GM20431 (cell line): Measurements from ENCODE around the gene ITGB1BP1.

Source experiments
- in situ Hi-C: fragments of 300-500 bp; cut with MseI, MboI; formaldehyde crosslinking; loops from one replicate; pipeline ENCODE4 v1.15.0; 2020; ENCODE audit warnings: low sequenced_read_pairs; ENCODE audit not compliant: unreplicated experiment

Gene ITGB1BP1, protein sequence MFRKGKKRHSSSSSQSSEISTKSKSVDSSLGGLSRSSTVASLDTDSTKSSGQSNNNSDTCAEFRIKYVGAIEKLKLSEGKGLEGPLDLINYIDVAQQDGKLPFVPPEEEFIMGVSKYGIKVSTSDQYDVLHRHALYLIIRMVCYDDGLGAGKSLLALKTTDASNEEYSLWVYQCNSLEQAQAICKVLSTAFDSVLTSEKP

DNA sequence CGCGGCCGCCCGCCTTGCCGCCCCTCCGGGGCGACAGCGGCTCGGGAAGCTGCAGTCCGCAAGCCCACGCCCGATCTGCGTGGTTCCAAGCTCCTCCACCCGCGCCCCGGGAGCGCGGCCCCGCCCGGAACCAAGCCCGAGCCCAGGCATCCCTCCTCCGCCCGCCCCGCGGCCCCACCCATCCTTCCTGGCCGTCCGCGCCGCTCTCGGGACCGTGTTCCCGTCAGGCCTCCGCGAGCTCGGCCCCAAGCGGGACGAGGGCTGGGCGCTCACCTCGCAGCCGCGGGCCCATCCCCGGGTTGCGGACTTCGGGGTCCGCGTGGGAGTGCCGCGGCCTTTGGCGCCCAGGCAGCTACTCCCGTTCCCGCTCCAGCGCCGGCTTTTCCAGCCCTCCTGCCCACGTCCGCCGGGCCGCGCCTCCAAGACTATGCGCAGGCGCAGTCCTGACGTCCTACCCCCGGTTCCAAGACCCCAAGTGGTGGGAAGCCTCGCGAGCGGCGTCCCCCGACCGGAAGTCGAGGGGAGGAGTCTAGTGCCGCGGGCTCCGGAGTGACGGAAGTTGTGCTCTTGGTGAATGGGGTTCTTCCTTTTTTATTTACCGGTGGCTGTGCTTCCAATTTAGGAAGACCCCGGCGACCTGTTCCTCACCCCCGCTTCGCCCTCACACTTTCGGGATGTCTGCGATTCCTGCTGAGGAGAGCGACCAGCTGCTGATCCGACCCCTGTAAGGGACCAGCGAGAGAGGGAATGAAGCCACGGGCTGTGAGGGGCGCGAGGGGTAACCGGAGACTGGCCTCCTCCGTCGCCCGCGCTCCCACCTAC is at the start of gene ITGB1BP1, which contains the start of gene CPSF3:
ITGB1BP1 (minus strand) TSS at position 429 of the 822 bp plus-strand sequence. CDS start 4,831 bp downstream, outside the sequence.
CPSF3 (plus strand) TSS at position 555 of the 822 bp plus-strand sequence; CDS start at position 675, 120 bp downstream.
- in situ Hi-C loops: no loop called here

DNA sequence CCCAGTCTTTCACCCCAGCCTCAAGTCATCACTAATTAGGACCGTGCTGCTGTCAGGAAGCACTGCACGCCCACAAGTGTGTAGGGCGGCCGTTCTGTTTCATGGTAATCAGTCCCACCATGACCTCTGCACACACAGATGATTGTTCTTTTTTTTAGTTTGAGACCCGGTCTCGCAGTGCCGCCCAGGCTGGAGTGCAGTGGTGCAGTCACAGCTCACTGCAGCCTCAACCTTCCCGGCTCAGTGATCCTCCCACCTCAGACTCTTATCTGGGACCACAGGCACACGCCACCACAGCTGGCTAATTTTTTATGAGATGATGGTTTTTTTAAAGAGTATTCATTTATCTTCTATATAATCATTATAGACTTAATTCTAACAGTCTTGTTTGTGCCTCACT is 49.2 kb upstream of the ITGB1BP1 start:
- in situ Hi-C loops: no loop called here

DNA sequence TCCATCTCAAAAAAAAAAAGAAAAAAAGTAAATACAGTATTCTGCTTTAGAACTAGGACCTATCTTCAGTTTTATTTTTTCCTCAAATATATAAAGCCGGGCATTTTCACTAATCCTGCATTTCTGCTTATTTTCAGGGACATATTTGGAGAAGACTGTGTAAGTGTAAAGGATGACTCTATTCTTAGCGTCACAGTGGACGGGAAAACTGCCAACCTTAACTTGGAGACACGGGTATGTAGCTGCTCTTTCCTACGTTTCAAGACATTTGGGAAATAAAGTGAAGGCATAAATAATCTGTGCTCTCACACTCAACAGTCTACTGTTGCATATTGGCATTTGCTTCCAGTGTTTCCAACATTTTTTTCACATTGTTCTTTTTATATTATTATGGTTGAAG is 47.9 kb upstream of the ITGB1BP1 start:
- in situ Hi-C loops: no loop called here

DNA sequence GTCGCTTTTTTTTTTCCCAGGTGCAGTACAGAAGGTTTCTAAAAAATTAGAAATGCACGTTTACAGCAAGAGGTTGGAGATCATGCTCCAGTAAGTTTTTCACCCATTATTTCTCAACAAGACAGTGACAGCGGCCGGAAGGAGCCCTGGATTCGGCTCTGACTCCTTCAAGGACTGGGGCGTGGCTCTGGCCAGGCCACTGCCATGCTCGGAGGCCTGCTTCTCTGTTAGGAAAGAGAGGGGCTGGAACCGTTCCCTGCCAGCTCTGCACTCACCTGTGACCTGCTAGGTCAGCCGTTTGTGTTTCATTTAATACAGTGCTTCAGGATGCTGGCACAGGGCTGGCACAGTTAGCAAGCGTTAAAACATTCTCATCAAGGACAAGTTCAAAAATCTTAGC is 44.4 kb upstream of the ITGB1BP1 start:
- in situ Hi-C loops: no loop called here

DNA sequence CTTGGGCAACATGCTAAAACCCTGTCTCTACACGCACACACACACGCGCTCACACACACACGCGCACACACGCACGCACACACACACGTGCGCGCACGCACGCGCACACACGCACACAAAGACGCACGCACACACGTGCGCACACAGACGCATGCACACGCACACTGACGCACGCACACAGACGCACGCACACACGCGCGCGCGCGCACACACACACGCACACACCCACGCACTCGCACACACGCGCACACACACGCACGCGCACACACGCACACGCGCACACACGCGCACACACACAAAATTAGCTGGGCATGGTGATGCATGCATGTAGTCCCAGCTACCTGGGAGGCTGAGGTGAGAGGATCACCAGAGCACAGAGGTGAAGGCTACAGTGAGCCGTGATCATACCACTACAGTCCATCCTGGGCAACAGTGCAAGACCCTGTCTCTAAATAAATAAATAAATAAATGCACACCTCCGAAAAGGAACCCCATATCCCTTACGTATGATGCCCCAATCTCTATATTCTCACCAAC is 42.9 kb upstream of the ITGB1BP1 start:
- in situ Hi-C loops: no loop called here

DNA sequence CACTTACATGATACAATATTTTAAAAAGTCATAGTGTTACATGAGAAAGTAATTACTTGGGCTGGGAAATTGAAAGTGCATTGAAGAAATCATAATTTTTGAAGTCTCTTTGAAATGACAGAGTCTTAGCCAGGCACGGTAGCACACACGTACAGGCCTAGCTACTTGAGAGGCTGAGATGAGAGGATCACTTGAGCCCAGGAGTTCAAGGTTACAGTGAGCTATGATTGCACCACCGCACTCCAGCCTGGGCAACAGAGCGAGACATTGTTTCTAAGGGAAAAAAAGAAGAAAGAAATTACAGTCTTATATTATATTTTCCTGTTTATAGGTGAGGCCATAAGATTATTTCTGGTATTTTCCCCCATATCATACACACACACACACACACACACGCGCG is 41.8 kb upstream of the ITGB1BP1 start:
- in situ Hi-C loops: no loop called here

DNA sequence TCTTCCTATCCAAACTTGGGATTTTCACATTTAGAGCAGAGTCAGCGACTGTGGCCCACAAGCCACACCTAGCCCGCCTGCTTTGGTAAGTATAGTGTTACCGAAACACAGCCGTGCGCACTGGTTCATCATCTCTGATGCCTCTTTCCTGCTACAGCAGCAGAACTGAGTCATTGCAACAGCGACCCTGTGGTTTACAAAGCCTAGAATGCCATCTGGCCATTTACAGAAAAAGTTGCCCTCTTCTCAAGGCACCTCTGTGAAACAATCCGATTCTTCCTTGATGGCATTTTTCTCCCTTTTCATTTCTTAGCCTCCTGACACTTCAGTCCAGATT is 40.3 kb upstream of the ITGB1BP1 start:
- in situ Hi-C loops: no loop called here

DNA sequence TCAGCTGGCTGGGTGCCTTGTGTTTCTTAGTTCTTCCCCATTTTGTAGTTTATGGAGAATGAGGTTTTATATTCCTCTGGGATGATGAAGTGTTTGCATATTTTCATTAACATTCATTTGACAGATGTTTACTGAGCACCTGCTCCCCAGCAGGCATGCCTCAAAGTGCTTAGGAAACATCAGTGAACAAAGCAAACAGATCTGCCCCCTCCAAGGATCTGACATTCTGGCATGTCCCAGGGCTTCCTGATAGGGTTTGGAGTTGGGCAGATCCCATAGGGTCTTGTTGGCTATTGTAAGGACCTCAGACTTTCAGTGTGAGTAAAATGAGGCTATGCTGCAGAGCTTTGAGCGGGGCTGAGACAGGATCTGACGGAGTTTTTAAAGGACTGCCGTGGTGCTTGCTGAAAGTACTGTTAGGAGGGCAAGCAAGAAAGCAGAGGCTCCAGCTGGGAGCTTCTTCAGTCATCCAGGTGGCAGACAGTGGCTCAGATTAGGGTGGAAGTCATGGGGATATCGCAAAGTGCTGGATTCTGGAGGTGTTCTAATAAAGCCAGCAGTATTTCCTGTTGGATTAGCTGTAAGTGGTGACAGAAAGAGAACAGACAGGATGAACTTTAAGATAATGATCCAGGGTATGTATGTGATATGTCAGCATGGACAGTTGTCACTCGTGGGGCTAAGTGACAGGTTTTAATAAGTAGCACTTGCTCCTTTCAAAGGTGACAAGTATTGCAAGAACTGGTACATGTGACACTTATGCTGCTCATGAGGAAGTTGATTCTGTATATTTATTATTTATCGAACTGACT is 39.8 kb upstream of the ITGB1BP1 start:
- in situ Hi-C loops: no loop called here

DNA sequence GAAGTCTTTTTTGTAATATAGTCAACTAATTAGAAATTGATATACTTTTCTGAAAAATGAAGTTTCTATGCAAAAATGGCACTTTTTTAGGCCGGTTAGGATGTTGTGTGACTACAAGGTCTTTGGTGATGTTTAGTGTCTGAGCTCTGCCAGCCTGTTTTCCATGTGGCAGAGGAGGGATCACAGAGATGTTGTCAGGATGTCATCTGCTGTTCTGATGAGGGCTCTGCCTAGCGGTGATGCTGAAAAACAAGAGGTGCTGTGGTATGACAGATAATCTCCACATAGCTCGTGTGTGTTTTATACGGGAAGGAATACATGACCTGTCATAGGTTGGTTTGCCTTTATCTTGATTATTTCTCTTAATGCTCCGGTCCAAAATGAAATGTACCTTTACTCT is 39.0 kb upstream of the ITGB1BP1 start:
- in situ Hi-C loops: no loop called here

DNA sequence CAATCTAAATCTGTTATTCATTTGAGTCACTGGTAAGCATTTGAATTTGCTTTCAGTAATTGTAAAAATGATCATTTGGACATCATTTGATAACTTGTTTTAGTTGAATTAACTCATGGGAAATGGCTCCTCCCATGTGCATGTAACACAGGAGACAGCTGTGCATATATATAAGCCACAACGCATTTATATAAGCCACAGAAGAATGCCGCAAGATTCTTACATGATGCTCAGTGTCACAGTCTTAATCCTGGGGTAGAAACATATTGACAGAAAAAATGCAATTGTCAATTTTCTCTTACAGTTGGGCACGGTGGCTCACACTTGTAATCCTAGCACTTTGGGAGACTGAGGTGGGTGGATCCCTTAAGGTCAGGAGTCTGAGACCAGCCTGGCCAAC is 37.8 kb upstream of the ITGB1BP1 start:
- in situ Hi-C loops: no loop called here

DNA sequence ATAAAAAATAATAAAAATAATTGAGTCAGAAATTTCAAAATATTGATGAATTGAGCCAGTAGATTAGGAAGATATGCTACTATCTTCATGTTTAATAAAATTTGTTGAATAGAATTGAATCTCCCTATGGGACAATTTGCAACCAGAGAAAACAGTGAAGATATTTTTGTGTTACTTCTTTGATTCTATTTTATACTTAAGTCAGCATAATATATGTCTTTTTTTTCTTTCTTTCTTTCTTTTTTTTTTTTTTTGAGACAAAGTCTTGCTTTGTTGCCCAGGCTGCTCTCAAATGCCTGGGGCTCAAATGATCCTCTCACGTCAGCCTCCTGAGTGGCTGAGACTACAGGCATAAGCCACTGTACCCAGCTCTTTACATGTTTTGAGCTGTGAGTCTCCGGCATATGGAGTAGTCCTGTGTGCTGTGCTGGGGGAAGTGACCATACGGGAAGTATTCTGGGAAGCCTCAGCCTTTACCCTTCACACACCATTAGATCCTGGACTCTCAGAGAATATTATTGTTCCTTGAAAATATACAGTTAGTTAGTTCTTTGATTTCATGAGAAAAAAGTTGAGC is 37.2 kb upstream of the ITGB1BP1 start:
- in situ Hi-C loops: no loop called here

DNA sequence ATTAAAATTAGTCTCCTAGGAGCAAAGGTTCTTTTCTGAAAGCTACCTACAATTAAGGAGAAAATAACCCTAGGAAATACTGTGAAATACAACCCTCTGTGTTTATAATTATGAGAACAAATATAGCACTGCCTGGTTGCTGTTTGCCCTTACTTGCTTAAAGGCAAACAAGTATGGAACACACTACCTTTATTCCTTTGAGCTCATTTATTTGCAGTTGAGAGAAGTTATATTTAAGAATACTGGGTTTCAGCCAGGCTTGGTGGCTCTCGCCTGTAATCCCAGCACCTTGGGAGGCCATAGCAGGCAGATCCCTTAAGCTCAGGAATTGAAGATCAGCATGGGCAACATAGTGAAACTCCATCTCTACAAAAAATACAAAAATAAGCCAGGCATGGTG is 27.9 kb upstream of the ITGB1BP1 start:
- in situ Hi-C loops: no loop called here

DNA sequence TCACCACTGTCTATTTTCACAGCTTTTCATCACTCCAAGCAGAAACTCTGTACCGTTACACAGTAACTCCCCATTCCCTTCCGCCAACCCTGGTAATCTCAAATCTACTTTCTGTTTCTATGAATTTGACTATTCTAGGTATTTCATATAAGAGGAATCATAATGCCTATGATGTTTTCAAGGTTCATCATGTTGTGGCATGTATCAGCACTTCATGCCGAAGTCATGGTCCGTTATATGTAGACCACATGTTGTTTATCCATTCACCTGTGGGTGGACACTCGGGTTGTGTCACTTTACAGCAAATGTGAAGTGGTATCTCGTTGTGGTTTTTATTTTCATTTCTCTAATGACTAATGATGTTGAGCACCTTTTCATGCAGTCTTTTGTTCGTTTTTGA is 21.8 kb upstream of the ITGB1BP1 start:
- in situ Hi-C loops: no loop called here

DNA sequence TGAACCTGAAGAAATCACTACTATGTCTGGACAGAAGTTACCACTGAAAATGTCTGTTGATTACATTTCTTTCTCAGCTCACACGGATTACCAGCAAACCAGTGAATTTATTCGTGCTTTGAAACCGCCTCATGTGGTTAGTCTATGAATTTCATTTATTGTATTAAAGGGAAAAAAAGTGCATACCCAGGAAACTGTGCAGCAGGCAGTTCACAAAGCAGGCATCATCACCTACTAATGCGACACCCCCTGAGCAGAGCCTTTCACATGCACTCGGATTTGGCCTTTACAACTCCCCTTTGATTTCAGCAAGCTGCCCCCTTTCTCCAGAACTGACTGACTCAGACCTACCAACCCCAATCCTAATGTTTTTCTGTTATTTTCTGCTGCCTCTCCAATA is 20.2 kb upstream of the ITGB1BP1 start:
- in situ Hi-C loops: no loop called here

DNA sequence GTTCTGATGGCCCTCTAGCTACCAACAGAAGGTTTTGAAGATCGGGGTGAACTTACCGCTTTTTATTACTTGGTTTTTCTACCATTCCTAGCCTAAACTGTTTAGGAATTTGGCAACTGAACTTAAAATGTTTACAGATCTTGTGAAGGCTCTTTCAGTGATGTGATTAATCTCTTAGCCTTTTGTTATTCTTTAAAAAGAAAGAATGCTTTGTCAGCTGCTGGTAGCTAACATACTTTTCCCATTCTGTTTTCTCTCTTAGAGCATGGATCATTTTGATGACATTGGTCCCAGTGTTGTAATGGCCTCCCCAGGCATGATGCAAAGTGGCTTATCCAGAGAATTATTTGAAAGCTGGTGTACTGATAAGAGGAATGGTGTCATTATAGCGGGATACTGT is 18.2 kb upstream of the ITGB1BP1 start:
- in situ Hi-C loops: no loop called here

DNA sequence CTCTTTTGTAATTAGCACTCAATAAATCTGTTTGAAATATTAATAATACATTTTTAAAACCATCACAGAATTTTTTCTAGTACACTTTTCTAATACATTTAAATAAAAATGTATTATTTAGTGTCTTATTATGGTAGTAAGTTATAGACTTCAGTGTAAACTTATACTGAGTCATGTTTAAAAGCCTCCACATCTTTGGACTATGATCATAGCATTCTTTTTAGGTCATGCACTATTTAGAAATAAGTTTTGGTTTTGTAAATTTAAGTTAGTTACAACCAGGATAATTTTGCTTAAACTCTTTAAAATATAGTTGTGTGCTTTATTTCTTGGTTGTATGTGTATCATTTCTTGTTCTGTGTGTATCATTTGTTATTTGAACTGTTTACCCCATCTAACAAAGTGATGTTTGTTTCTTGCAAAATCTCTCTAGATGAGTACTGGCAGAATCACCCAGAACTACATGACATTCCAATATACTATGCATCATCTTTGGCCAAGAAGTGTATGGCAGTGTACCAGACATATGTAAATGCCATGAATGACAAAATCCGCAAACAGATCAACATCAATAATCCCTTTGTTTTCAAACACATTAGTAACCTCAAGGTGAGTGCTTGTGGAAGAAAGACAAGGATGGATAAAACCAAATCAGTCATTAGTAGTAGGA is 16.9 kb upstream of the ITGB1BP1 start:
- in situ Hi-C loops: no loop called here

DNA sequence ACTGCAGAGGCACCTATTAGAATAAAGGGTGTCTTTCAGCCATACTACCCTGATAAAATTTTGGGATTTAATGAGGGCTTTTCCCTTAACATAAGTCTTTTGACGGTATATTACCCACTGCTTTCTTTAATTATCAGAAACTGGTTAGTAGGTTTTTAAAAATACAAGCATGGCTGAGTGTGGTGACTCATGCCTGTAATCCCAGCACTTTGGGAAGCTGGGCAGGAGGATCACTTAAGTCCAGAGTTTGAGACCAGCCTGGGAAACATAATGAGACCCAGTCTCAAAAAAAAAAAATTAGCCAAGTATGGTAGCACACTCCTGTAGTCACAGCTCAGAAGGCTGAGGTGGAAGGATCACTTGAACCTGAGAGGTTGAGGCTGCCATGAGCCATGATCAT is 16.2 kb upstream of the ITGB1BP1 start:
- in situ Hi-C loops: no loop called here

DNA sequence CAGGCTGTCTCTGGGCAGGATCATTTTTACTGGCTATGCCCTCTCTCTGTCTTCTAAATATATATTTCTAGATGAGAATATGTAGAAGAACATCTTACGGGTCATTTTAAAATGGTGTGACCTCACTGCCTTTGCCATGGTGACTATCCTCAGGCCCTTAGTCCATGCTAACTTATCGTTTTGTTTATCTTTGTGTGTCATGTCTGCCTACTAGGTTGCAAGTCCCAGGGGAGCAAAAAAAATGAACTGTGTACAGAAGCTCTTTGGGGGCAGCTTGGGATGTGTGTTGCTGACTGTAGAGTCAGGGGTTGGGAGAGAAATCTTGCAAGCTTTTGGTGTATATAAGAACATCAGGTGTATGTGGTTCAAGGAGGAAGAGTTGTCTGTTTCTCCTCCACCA is 11.2 kb upstream of the ITGB1BP1 start:
- in situ Hi-C loops: no loop called here

DNA sequence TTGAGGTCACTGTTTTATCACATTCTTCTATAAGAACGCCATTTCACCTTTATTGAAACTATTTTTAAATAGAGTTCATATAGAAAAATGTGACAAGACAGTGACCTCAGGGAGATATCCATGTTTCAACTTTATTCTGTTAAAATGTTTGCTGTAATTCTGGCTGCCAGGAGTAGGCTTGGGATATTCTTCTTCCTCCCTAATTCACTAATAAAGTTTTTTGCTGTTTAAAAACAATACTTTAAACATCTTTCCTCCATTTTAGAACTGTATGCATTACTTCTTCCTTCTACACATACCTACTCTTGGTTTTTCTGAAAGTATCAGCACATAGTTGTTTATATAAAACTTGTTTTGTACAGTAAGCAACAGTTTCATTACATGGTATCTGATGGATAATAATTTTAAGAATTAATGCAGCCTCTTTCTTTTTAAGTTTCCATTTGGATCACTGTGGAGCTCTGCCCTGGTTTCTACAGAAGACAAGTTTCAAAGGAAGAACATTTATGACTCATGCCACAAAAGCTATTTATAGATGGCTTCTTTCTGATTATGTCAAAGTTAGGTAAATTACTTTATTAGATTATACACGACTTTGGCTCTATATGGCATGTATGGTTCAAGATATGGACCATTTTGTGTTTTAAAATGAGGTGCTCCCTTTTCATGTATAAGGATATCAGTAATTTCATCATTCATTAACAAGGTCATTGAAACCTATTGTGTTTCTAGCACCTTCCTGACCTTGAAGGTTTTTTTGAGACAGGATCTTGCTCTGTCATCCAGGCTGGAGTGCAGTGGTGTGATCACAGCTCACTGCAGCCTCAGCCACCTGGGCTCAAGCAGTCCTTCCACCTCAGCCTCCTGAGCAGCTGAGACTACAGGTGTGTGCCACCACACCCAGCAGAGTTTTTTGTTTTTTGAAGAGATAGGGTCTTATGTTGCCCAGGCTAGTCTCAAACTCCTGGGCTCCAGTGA is 7.3 kb upstream of the ITGB1BP1 start:
- in situ Hi-C loops: no loop called here
